ENCODE measurements around the gene PHLDB2.

PHLDB2 gene

GRCh38 chr3:111851511-111851954 is 7.5 kb upstream of the PHLDB2 start:
- peak; percentile 48 for DNase-seq

- no peak for DNase-seq
Observed at GRCh38 chr3:111852540-111852939, 6.5 kb upstream of the PHLDB2 start.

- DNase-seq: no peak
Observed at GRCh38 chr3:111853068-111853467, 6.0 kb upstream of the PHLDB2 start.

GRCh38 chr3:111854990-111855389 is 4.1 kb upstream of the PHLDB2 start:
- no peak for DNase-seq

GRCh38 chr3:111856501-111856900 is 2.6 kb upstream of the PHLDB2 start:
- DNase-seq: no peak

GRCh38 chr3:111857474-111857873 is 1.6 kb upstream of the PHLDB2 start:
- DNase-seq: no peak

GRCh38 chr3:111858642-111859041 is 423 bp upstream of the PHLDB2 start:
- no peak for DNase-seq

GRCh38 chr3:111859974-111860859 is 1.2 kb downstream of the PHLDB2 start:
- DNase-seq: peak; percentile 89

- peak; percentile 48 for DNase-seq
Observed at GRCh38 chr3:111861391-111861790, 2.3 kb downstream of the PHLDB2 start.

GRCh38 chr3:111862415-111862814 is 3.4 kb downstream of the PHLDB2 start:
- no peak for DNase-seq

- DNase-seq: no peak
Observed at GRCh38 chr3:111862974-111863373, 3.9 kb downstream of the PHLDB2 start.

GRCh38 chr3:111863942-111864694 is 5.1 kb downstream of the PHLDB2 start:
- DNase-seq: no peak

- DNase-seq: peak; percentile 45
Observed at GRCh38 chr3:111864821-111865656, 6.0 kb downstream of the PHLDB2 start.

GRCh38 chr3:111867889-111868426 is 8.9 kb downstream of the PHLDB2 start:
- no peak for DNase-seq

- DNase-seq: no peak
Observed at GRCh38 chr3:111870620-111871019, 11.6 kb downstream of the PHLDB2 start.

- no peak for DNase-seq
Observed at GRCh38 chr3:111871809-111872623, 13.0 kb downstream of the PHLDB2 start.

- DNase-seq: no peak
Observed at GRCh38 chr3:111872979-111873378, 13.9 kb downstream of the PHLDB2 start.

GRCh38 chr3:111874177-111874820 is 15.2 kb downstream of the PHLDB2 start:
- no peak for DNase-seq

- no peak for DNase-seq
Observed at GRCh38 chr3:111881480-111881879, 22.4 kb downstream of the PHLDB2 start.

GRCh38 chr3:111882194-111882593 is 23.1 kb downstream of the PHLDB2 start:
- no peak for DNase-seq

GRCh38 chr3:111882799-111883198 is 23.7 kb downstream of the PHLDB2 start:
- no peak for DNase-seq

Measured in right hindlimb (tissue), 1 donor.